Right atrium auricular region (tissue), 2 donors: ENCODE measurements around the gene GCA. TPM values are rescaled to one million over a fixed set of nuclear protein-coding genes. Genes with fewer than 3 reads are reported as not detected.
A peak's percentile ranks its signal among the peaks of the same experiment; 100 is the strongest.

Experiments
- DNase-seq: peaks from one replicate; pipeline ENCODE4 v3.0.0-alpha.2; 2019; ENCODE audit warnings: low spot score
- H3K27ac ChIP-seq, 2 donors: fragments of 200-600 bp; sonication (generic); 1 replicate in 1 of 2; 2 replicates in 1 of 2; pipeline ENCODE4 v1.5.1; 2016 to 2019
- H3K27me3 ChIP-seq, 2 donors: fragments of 200-600 bp; sonication (generic); one replicate each; pipeline versions ENCODE4 v1.5.1 to v1.6.0; 2017 to 2019
- H3K36me3 ChIP-seq: fragments of 200-600 bp; sonication (generic); one replicate; pipeline ENCODE4 v1.5.1; 2016
- H3K4me1 ChIP-seq, 2 donors: fragments of 200-600 bp; sonication (generic); one replicate each; pipeline versions ENCODE4 v1.5.1 to v1.6.0; 2017 to 2019
- H3K4me3 ChIP-seq, 2 donors: fragments of 200-600 bp; sonication (generic); 1 replicate in 1 of 2; 2 replicates in 1 of 2; pipeline ENCODE4 v1.5.1; 2017 to 2019; ENCODE audit warnings: mild to moderate bottlenecking in 1 of 2, moderate library complexity in 1 of 2
- H3K9me3 ChIP-seq, 2 donors: fragments of 200-600 bp; sonication (generic); one replicate each; pipeline ENCODE4 v1.5.1; 2019
- CTCF ChIP-seq, 2 donors: fragments of 200-600 bp; sonication (generic); IDR thresholded peaks; one replicate each; pipeline ENCODE4 v1.5.1; 2019; ENCODE audit warnings: antibody characterized with exemption in 2 of 2
- total RNA-seq, 2 donors: library from RNA; depleted of rRNA; stranded (reverse); fragments of >200 nt; gene quantifications; one replicate each; pipeline ENCODE4 v1.1.0, GENCODE V29; 2016

Gene GCA
- total RNA-seq, 2 donors from 2014 or later, result 11.1 to 14.3 TPM

- no peak for TF ChIP-seq CTCF (IDR thresholded peaks at IDR 0.05)
- peaks cover 0 to 5% of the 10 kb centered on the region in 2 donors for H3K4me1 ChIP-seq
- DNase-seq, result no peak
- no peaks in the 10 kb centered on the region for H3K36me3 ChIP-seq
- H3K27me3 ChIP-seq, result no peaks in the 10 kb centered on the region
- H3K9me3 ChIP-seq, result no peaks in the 10 kb centered on the region
- peak overlapping the region; percentile 77 to 92 for H3K4me3 ChIP-seq
- peak overlapping the region in 1 of 2 donors; percentile 20 for H3K27ac ChIP-seq
These were observed 474 bp upstream of the GCA start for GRCh38 chr2:162343492-162343823.

GRCh38 chr2:162344617-162344950 lies 652 bp downstream of the GCA start:
- Histone ChIP-seq H3K27ac (peak overlapping the region; percentile 79 to 80), H3K27me3 (no peaks in the 10 kb centered on the region), H3K36me3 (no peaks in the 10 kb centered on the region), H3K9me3 (no peaks in the 10 kb centered on the region), H3K4me3 (peak overlapping the region; percentile 77 to 92), H3K4me1 (peaks cover 0 to 5% of the 10 kb centered on the region in 2 donors)
- TF ChIP-seq CTCF (IDR thresholded peaks at IDR 0.05), result no peak
- no peak for DNase-seq

GRCh38 chr2:162365392-162365791 lies 21.5 kb downstream of the GCA start:
- Histone ChIP-seq H3K9me3 (no peaks in the 10 kb centered on the region), H3K36me3 (no peaks in the 10 kb centered on the region), H3K27me3 (no peaks in the 10 kb centered on the region), H3K4me1 (no peaks in the 10 kb centered on the region), H3K4me3 (no peak overlapping the region), H3K27ac (no peak overlapping the region)
- TF ChIP-seq CTCF (IDR thresholded peaks at IDR 0.05), result no peak
- DNase-seq, result no peak

- H3K9me3 ChIP-seq, result no peaks in the 10 kb centered on the region
- no peaks in the 10 kb centered on the region for H3K4me1 ChIP-seq
- no peak overlapping the region for H3K4me3 ChIP-seq
- TF ChIP-seq CTCF (IDR thresholded peaks at IDR 0.05), result no peak
- DNase-seq, result no peak
- no peak overlapping the region for H3K27ac ChIP-seq
- no peaks in the 10 kb centered on the region for H3K36me3 ChIP-seq
- H3K27me3 ChIP-seq, result no peaks in the 10 kb centered on the region
These were observed 24.6 kb downstream of the GCA start for GRCh38 chr2:162368494-162368893.

- H3K27me3 ChIP-seq, result no peaks in the 10 kb centered on the region
- no peak for DNase-seq
- no peak for TF ChIP-seq CTCF (IDR thresholded peaks at IDR 0.05)
- no peak overlapping the region for H3K4me3 ChIP-seq
- H3K4me1 ChIP-seq, result no peaks in the 10 kb centered on the region
- H3K36me3 ChIP-seq, result no peaks in the 10 kb centered on the region
- no peaks in the 10 kb centered on the region for H3K9me3 ChIP-seq
- no peak overlapping the region for H3K27ac ChIP-seq
These were observed 25.6 kb downstream of the GCA start for GRCh38 chr2:162369551-162369950.

- H3K9me3 ChIP-seq, result no peaks in the 10 kb centered on the region
These were observed 27.0 kb downstream of the GCA start for GRCh38 chr2:162370931-162371330.

More at GRCh38 chr2:162370931-162371330, 27.0 kb downstream of the GCA start:
- H3K4me1 ChIP-seq, result no peaks in the 10 kb centered on the region
- no peaks in the 10 kb centered on the region for H3K27me3 ChIP-seq
- no peaks in the 10 kb centered on the region for H3K36me3 ChIP-seq
- no peak for TF ChIP-seq CTCF (IDR thresholded peaks at IDR 0.05)
- DNase-seq, result no peak
- H3K4me3 ChIP-seq, result no peak overlapping the region
- H3K27ac ChIP-seq, result no peak overlapping the region
